Measurements from ENCODE around the gene POGLUT2.

The POGLUT2 gene

GRCh38 chr13:102825400-102825799, 26.6 kb upstream of the POGLUT2 start:
- Histone ChIP-seq H2AFZ (ENCODE audit: low read depth, low read length) (no peak overlapping the region), H3K27me3 (ENCODE audit: low read depth, low read length) (no peaks in the 10 kb centered on the region), H3K36me3 (replicated peaks; ENCODE audit: low read depth, low read length) (peaks cover 41% of the 10 kb centered on the region), H3K4me1 (ENCODE audit: low read length) (no peaks in the 10 kb centered on the region), H3K79me2 (ENCODE audit: low read length) (no peaks in the 10 kb centered on the region), H3K27ac (ENCODE audit: low read length) (no peak overlapping the region), H3K9me3 (ENCODE audit: insufficient read depth, low read length) (peaks cover 4% of the 10 kb centered on the region; the same call in 1 of the 2 replicates), H3K4me2 (ENCODE audit: low read length) (no peak overlapping the region), H3K4me3 (ENCODE audit: low read length) (no peak overlapping the region), H3K9ac (ENCODE audit: low read length) (no peak overlapping the region), H4K20me1 (ENCODE audit: insufficient read depth, low read length) (no peaks in the 10 kb centered on the region)
- TF ChIP-seq CTCF (IDR thresholded peaks at IDR 0.05; ENCODE audit: low read depth, low read length) (no peak), EZH2phosphoT487 (IDR thresholded peaks at IDR 0.05; ENCODE audit: low read depth) (no peak)

DNA sequence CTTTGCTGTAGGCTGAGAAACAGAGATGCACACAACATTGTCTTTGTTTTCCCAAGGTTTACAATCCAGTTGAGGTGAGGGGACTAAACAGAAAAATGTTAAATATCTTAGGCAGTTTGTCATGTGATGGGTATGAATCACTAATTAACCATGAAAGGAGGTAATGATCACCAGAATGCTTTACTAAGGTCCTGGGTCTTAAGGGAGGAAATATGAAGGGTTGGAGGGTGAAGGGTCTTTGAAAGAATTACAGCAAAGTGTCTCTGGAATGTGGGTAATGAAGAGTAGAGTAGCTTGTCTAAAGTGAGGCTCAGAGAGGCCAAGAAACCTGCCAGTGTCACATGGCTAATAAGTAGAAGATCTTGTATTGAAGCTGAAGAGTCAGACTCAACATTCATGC, 19.1 kb upstream of the POGLUT2 start:
- TF ChIP-seq EZH2phosphoT487 (IDR thresholded peaks at IDR 0.05; ENCODE audit: low read depth) (no peak), CTCF (IDR thresholded peaks at IDR 0.05; ENCODE audit: low read depth, low read length) (no peak)

GRCh38 chr13:102817241-102817640, 18.5 kb upstream of the POGLUT2 start:
- TF ChIP-seq EZH2phosphoT487 (IDR thresholded peaks at IDR 0.05; ENCODE audit: low read depth) = no peak
- TF ChIP-seq CTCF (IDR thresholded peaks at IDR 0.05; ENCODE audit: low read depth, low read length) = no peak
- H4K20me1 ChIP-seq (ENCODE audit: insufficient read depth, low read length) = 0 out of 2 replicates have a peak, but pooled peaks cover 7% of the 10 kb centered on the region
- H3K27ac ChIP-seq (ENCODE audit: low read length) = no peak overlapping the region
- H3K4me2 ChIP-seq (ENCODE audit: low read length) = no peak overlapping the region
- peaks cover 31% of the 10 kb centered on the region for H3K36me3 ChIP-seq (replicated peaks; ENCODE audit: low read depth, low read length)
- H2AFZ ChIP-seq (ENCODE audit: low read depth, low read length) = no peak overlapping the region
- 0 out of 2 replicates have a peak, but pooled peaks cover 4% of the 10 kb centered on the region for H3K79me2 ChIP-seq (ENCODE audit: low read length)
- peaks cover 12% of the 10 kb centered on the region for H3K4me1 ChIP-seq (ENCODE audit: low read length)
- H3K9me3 ChIP-seq (ENCODE audit: insufficient read depth, low read length) = no peaks in the 10 kb centered on the region
- H3K9ac ChIP-seq (ENCODE audit: low read length) = no peak overlapping the region
- H3K27me3 ChIP-seq (ENCODE audit: low read depth, low read length) = no peaks in the 10 kb centered on the region
- no peak overlapping the region for H3K4me3 ChIP-seq (ENCODE audit: low read length)

More for the DNA sequence above, 19.1 kb upstream of the POGLUT2 start:
- H3K9me3 ChIP-seq (ENCODE audit: insufficient read depth, low read length) = no peaks in the 10 kb centered on the region
- H3K27ac ChIP-seq (ENCODE audit: low read length) = no peak overlapping the region
- H3K79me2 ChIP-seq (ENCODE audit: low read length) = 0 out of 2 replicates have a peak, but pooled peaks cover 4% of the 10 kb centered on the region
- H3K4me3 ChIP-seq (ENCODE audit: low read length) = no peak overlapping the region
- no peak overlapping the region for H3K4me2 ChIP-seq (ENCODE audit: low read length)
- H3K36me3 ChIP-seq (replicated peaks; ENCODE audit: low read depth, low read length) = peaks cover 31% of the 10 kb centered on the region
- H3K4me1 ChIP-seq (ENCODE audit: low read length) = peaks cover 12% of the 10 kb centered on the region
- no peaks in the 10 kb centered on the region for H3K27me3 ChIP-seq (ENCODE audit: low read depth, low read length)
- H2AFZ ChIP-seq (ENCODE audit: low read depth, low read length) = no peak overlapping the region
- H4K20me1 ChIP-seq (ENCODE audit: insufficient read depth, low read length) = 0 out of 2 replicates have a peak, but pooled peaks cover 7% of the 10 kb centered on the region
- no peak overlapping the region for H3K9ac ChIP-seq (ENCODE audit: low read length)

- Histone ChIP-seq H3K9me3 (ENCODE audit: insufficient read depth, low read length) (no peaks in the 10 kb centered on the region), H2AFZ (ENCODE audit: low read depth, low read length) (no peak overlapping the region), H3K27me3 (ENCODE audit: low read depth, low read length) (no peaks in the 10 kb centered on the region), H3K4me2 (ENCODE audit: low read length) (no peak overlapping the region), H3K9ac (ENCODE audit: low read length) (no peak overlapping the region), H3K36me3 (replicated peaks; ENCODE audit: low read depth, low read length) (peaks cover 30% of the 10 kb centered on the region), H3K27ac (ENCODE audit: low read length) (no peak overlapping the region), H3K79me2 (ENCODE audit: low read length) (0 out of 2 replicates have a peak, but pooled peaks cover 4% of the 10 kb centered on the region), H3K4me1 (ENCODE audit: low read length) (peaks cover 12% of the 10 kb centered on the region), H3K4me3 (ENCODE audit: low read length) (no peak overlapping the region), H4K20me1 (ENCODE audit: insufficient read depth, low read length) (0 out of 2 replicates have a peak, but pooled peaks cover 7% of the 10 kb centered on the region)
- TF ChIP-seq CTCF (IDR thresholded peaks at IDR 0.05; ENCODE audit: low read depth, low read length) (no peak), EZH2phosphoT487 (IDR thresholded peaks at IDR 0.05; ENCODE audit: low read depth) (no peak)
Measured at GRCh38 chr13:102816708-102817107, 17.9 kb upstream of the POGLUT2 start.
